ENCODE results near the gene PIGV. TPM values are rescaled to one million over a fixed set of nuclear protein-coding genes. Genes with fewer than 3 reads are reported as not detected.
"Not testable (repeated sequence)": the region's sequence is repeated elsewhere in the genome, so short reads cannot be mapped to it uniquely, and the experiment has no call there.

PIGV gene
- total RNA-seq, 1 donor from 2014 or later: 17.0 TPM

DNA sequence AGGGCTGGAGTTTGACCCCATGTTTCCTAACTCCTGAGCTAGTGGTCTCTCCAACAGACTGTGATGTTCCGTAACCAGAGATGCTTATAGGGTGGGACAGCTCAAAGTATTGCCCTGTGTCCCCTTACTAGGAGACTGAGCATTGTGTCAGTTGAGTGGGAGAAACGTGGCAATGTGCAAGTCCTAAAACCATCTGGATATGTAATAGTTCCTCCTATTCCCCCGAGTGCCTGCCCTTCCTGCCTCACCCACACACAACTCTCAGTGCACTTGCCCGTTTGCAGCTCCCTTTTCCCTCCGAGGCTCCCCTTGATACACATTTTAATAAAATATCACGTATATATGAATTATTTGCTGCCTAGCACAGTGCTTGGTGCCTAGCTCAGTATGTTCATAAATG is 3.4 kb downstream of the PIGV start:
- intact Hi-C loops (cut with micrococcal nuclease): no loop called here

DNA sequence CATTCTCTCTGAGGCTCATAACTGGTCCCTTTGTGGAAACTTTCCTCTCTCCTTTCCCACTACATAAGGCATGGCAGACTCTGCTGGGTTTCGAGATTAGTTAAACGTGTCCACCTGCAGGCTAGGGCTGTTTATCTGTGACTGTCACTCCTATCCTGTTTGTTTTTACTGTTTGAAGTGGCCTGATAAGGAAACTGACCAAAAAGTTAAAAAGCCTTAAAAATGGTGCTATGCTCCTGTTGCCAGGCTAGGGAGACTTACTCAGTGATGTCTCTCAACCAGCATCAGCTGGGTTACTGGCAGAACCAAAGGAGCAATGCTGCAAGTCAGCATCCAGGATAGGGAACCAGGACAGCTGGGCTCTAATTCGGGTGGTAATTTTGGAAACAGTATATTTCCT is 3.9 kb downstream of the PIGV start:
- intact Hi-C loops (cut with micrococcal nuclease): no loop called here

DNA sequence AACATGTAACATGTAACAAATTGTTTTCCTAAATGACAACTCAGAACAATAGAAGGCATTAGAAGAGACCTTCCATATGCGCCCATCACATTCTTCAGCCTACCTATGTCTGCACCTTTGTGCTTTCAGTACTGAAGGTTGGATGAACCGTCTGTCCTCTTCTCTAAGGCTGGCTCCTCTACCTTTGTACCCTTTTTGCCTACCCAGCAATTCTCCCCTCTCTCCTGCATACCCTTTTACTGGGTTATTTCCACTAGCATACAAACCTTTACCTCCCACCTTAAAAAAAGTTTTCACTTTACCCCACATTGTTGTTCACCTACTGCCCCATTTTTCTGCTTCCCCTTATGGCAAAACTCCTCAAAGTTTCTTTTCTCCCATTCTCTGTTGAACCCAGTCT is 5.2 kb downstream of the PIGV start:
- intact Hi-C loops (cut with micrococcal nuclease): no loop called here

DNA sequence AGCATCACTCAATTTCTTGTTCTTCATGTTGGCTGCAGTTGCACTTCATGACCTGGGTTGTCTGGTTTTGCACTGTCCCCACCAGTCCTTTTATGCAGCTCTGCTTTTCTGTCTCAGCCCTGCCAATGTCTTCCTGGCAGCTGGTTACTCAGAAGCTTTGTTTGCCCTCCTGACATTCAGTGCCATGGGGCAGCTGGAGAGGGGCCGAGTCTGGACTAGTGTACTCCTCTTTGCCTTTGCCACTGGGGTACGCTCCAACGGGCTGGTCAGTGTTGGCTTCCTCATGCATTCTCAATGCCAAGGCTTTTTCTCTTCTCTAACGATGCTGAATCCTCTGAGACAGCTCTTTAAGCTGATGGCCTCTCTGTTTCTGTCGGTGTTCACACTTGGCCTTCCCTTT is 6.6 kb downstream of the PIGV start:
- intact Hi-C loops (cut with micrococcal nuclease): no loop called here

DNA sequence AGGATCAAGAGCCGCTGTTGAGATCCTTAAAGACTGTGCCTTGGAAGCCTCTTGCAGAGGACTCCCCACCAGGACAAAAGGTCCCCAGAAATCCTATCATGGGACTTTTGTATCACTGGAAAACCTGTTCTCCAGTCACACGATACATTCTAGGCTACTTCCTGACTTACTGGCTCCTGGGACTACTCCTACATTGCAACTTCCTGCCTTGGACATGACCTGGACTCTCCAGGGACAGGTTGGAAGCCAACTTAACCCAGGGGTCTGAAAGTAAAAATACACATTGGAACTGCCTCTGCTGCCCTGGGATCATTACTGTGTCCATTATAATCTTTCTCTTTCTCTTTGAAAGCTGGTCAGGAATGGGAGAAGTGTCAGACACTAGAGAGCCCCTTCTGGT is 9.9 kb downstream of the PIGV start:
- intact Hi-C loops (cut with micrococcal nuclease): no loop called here

DNA sequence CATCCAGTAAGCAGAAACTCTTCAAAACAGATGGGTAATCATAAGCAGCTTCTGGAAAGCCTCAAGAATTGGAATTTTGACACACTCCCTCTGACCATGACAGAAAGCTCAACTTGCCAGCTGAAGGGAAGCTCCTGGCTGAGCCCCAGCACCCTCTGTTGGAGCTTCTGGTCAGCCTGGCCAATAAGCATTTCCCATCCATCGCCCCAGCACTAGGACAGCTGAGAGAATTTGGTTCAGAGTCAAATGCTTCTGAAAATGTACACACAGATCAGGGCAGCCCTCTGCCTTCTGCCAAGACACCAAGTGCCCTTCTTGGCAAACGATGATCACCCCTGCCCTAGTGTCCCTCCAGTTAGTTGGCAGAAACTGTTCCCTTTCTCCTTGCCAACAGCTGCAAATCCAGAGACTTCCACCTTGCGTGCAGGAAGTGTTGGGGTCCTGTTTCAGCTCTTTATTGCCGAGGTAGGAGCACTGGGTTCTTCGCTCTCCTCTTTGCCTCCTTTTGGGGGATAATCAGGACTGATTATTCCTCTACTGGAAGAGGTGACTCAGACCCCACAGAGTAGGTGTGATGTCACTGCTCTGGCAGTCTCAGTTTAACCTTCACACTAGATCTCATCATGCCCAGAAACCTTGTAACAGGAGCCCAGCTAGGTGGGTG is 11.9 kb downstream of the PIGV start:
- intact Hi-C loops (cut with micrococcal nuclease): no loop called here

DNA sequence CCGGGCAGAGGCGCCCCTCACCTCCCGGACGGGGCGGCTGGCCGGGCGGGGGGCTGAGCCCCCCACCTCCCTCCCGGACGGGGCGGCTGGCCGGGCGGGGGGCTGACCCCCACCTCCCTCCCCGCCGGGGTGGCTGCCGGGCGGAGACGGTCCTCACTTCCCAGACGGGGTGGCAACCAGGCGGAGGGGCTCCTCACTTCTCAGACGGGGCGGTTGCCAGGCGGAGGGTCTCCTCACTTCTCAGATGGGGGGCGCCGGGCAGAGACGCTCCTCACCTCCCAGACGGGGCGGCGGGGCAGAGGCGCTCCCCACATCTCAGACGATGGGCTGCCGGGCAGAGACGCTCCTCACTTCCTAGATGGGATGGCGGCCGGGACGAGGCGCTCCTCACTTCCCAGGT is 16.2 kb downstream of the PIGV start:
- intact Hi-C loops (cut with micrococcal nuclease): not testable (repeated sequence)

DNA sequence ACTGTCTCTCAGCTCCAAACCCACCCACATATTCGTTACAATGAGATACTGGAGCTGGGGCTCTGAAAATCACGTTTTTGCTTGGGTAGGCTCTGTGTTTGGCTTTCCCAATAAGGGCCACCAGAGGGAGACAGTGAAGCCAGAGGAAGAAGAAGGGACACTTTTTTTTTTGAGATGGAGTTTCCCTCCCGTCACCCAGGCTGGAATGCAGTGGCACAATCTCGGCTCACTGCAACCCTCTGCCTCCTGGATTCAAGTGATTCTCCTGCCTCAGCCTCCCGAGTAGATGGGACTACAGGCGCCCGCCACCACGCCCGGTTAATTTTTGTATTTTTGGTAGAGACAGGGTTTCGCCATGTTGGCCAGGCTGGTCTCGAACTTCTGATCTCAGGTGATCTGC is 22.4 kb downstream of the PIGV start:
- intact Hi-C loops (cut with micrococcal nuclease): loop anchor here (2.0 to 5.0 kb wide), 2 partner anchors 23 to 67 kb away; no protein-coding TSS in a partner anchor

DNA sequence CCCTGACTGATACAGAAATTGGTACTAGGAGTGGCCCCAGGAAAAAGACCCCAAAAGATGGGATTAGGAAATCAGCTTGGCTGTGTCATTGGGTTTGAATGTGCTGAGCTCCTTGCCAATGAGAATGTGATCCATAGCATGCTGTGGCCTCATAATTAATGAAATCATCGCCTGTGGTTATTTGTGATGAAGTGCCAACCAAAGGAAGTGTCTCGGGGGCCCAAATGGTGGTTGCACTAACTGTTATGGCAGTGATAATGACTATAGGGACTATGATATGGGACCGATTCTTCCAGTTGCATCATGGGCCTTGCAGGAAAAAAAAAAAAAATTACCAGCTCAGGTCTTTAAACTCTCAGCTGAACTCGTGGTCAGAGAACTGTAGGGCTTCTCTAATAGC is 23.3 kb downstream of the PIGV start:
- intact Hi-C loops (cut with micrococcal nuclease): loop anchor here (2.0 to 5.0 kb wide), 2 partner anchors 22 to 66 kb away; no protein-coding TSS in a partner anchor

DNA sequence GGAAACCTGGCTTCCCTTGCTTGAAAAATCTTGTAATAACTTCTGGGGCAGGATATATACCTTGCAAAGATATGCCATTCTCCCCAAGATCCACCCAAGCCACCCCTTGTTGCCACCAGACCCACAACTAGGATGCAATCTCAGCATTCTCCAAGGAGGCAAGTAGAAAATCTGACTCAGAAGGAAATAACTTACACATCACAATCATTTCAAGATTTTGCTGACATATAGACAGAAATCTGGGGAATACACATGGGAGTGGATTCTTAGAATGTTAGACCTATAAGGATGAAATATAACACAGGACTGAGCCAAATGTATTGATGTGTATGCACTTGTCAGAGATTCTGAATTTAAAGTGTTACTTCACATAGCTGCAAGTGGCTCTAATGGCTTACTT is 24.0 kb downstream of the PIGV start:
- intact Hi-C loops (cut with micrococcal nuclease): loop anchor here (2.0 to 5.0 kb wide), 2 partner anchors 21 to 66 kb away; no protein-coding TSS in a partner anchor

DNA sequence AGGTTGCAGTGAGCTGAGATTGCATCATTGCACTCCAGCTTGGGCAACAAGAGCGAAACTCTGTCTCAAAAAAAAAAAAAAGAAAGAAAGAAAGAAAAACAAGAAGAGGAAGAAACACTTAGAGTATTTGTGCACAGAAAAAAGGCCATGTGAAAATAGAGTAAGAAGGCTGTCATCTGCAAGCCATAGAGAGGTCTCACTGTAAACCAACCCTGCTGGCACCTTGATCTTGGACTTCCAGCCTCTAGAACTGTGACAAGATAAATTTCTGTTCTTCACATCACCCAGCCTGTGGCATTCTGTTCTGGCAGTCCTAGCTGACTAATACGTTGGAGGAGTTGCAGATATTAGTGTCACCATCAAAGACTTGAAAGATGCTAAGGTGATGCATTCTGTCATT is 26.6 kb downstream of the PIGV start:
- intact Hi-C loops (cut with micrococcal nuclease): loop anchor here (5.0 kb wide), 1 partner anchor 63 kb away; no protein-coding TSS in a partner anchor

DNA sequence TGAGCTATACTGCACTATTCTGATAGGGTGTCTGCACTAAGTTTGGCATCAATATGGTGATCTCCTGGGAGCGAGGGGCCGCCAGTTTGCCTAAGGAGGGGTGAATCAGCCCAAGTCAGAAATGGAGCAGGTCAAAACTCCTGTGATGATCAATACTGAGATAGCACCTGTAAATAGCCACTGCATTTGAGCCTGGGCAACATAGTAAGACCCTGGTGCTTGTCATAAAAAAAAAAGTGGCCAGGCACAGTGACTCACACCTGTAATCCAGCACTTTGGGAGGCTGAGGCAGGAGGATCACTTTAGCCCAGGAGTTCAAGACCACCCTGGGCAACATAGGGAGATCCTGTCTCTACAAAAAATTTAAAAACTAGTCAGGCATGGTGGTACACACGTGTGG is 27.1 kb downstream of the PIGV start:
- intact Hi-C loops (cut with micrococcal nuclease): loop anchor here (5.0 kb wide), 1 partner anchor 62 kb away; no protein-coding TSS in a partner anchor

DNA sequence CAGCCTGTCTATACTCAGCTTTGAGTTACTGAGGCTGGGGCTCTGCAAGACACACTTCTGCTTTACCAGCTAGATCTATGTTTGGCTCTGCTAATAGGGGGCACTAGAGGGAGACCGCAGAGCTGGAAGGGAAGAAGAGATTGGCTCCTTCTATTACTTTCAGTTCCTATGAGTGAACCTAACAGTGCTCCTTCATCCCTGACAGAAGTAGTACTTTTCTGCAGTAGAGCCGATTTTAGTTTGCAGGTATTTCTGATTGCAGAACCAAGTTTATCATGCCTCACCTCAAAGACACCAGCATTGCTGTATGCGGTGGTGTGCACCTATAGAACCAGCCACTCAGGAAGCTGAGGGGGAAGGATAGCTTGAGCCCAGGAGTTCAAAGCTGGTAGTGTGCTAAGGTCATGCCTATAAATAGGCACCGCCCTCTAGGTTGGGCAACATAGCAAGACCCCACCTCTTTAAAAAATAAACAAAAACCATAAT is 33.1 kb downstream of the PIGV start:
- intact Hi-C loops (cut with micrococcal nuclease): no loop called here

DNA sequence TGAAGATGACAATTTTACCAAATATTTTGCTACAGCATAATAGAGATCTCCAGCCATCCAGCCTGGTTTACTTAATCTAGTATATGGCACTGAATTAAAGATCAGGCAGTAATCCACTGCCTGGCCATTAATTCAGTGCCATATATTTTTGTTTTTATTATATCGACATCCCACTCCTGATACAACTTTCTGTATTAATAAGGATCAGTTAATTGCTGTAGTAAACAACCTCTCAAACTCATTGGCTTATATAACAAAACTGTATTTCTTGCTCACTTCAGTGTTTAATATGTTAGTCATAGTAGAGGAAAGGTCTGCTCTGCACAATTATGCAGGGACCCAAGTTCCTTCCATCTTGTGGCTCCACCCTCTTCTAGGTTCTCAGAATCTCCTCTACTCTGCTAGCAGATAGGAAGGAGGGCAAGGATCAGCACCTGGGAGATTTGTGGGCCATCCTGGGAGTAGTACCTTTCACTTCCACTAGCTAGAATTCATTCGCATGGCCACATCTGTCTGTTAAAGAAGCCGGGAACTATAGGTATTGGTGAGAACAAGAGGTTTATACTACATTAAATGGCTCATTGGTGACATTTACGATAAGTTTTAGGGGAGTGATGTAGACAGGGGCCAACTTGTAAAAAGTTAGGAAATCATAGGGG is 35.1 kb downstream of the PIGV start:
- intact Hi-C loops (cut with micrococcal nuclease): no loop called here

DNA sequence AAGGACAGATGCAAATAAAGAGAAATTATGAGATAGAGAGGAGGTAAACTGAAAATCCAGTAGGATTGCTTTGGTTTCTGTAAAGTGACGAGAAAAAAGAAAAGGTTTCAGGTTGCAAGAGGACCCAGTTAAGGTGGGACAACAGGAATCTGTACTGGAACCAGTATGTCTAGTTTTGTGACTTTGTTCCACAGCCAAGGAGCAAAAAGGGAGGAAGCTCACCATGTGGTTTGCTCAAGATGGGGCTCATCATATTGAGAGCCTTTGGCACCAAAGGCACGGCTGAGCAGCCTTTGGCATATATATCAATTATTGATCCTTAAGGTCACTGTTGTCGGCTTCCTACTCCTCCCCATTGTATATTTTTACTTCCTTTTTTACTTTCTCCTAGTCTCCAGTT is 37.0 kb downstream of the PIGV start:
- intact Hi-C loops (cut with micrococcal nuclease): no loop called here

DNA sequence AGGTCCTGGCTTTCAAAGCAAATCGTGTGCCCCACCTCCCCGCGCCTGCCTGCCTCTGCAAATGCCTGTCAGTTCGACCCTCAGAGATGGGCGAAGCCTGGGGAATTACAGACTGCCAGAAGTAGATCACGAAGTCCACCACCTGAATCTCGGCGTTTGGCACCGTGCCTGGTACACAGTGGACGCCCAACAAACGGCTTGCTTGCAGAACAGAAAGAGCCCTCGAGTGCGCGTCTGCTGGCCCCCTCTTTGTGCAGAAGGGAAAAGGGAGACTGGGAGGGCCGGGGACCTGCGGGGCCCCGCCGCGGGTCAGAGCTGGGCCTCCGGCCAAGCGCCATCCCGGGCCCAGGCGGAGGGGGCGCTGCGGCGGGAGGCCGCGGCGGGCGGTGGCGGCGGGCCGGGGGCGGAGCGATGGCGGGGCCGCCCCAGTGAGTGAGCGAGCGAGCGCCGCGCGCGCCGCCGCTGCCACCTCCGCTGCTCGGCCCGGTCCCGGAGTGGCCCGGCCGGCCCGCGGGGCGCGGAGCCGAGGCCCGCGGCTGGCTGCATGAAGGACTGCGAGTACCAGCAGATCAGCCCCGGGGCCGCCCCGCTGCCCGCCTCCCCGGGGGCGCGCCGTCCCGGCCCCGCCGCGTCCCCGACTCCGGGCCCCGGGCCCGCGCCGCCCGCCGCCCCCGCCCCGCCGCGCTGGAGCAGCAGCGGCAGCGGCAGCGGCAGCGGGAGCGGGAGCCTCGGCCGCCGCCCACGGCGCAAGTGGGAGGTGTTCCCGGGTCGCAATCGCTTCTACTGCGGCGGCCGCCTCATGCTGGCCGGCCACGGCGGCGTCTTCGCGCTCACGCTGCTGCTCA is 38.7 kb downstream of the PIGV start, which contains the start of gene ZDHHC18:
Gene ZDHHC18, plus strand, starts transcription at position 428 of the 845 bp plus-strand sequence. Its CDS starts 117 bp downstream, at position 545.
- intact Hi-C loops (cut with micrococcal nuclease): no loop called here

DNA sequence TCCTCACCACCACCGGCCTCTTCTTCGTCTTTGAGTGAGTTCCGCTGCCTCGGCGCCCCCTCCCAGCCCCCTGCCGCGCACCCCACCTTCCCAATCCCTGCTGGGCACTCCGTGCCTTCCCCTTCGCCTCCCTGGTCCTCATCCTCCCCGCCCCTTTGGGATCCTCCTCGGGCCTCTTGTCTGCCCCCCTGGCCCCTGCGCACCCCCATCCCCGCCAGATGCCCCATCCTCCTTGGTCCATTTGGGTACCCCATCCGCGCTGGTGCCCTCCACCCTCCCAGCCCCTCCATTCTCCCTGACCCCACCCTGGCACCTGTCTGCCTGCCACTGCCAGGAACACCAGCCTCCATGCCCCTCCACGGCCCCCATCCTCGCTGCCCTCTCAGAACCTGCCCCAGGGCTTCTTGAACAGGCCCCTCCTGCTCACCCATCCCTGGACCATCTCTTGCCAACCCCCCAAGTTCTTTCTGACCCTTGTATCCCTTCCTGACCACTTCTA is 39.4 kb downstream of the PIGV start:
- intact Hi-C loops (cut with micrococcal nuclease): no loop called here

DNA sequence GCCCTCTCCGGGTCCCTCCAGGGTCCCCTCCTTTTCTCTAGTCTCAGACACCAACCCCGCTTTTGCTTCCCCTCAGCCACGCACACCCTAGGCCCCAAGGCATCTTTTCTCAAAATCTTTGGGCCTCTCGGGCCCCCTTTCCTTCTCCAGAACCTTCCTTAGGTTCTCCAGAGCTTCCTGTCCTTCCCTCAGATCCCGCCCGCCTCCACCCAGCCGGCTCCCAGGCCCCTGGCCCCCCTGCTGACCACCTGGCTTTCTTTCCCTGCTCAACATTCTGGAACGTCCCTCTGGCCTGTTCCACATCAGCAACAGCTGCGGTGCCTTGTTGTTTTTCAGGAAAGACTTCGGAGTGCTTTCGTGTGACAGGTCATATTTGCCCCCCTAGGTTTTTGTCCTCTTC is 39.9 kb downstream of the PIGV start:
- intact Hi-C loops (cut with micrococcal nuclease): no loop called here

DNA sequence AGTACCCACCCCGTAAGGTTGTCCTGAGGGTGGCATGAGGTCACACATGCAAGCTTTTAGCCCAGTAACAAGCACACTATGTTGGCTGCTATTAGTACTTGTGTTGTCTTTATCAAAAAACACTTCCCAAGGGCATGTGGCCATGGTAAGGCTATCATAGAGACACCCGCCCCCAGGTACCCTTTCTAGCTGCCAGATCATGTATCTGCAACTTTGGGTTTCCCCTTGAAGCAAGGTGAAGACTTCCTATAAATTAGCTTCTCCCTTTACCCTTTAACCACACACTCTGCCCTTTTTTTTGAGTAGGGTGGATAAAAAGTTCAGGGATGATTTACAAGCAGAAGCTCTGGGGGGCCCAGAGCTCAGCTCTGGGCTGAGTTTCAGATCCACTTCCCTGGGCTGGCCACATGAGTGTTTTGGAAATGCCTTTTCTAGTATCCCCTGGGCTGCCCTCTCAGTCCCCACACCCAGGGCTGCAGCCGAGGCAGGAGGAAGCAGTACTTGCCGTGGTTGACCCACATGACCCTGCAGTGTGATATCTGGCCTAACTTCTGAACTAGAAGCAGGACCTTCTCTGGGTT is 40.8 kb downstream of the PIGV start:
- intact Hi-C loops (cut with micrococcal nuclease): no loop called here

DNA sequence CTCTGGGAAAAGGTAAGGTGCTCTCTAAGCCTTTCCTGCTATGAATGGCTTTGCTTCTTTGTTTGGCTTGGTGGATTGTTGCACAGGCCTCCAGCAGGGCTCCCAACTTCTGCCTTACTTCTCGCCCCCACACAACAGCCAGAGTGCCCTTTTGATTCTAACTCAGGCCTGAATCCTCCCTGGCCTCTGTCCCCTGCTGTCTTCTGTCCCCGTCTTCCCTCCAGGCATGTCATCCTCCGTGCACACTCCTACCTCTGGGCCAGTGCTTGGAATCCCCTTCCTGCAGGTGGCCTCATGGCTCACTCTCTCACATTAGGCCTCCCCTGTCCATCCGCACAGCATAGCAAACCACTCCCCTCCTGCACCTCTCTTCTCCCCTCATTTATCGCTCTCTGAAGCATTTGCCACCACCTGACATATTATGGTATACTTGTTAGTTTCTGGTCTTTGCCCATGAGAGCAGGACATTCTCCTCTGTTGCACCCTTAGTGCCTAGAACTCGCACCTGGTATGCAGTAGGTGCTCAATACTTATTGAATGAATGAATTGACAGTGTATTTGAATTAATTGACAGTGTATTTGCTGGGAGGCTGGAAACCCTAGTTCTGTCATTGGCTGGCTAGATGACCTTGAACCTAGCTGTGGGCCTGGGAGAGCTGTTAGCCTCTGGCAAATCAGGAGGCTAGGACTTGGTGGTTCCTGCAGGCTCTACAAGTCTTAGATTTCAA is 41.6 kb downstream of the PIGV start:
- intact Hi-C loops (cut with micrococcal nuclease): no loop called here

Data from T-helper 2 cell treated with Interferon-gamma antibody and Interleukin-4, amounts not matched to agents 100 ng/mL and 5 ng/mL, for 36 hours (primary cell).